Measurements from ENCODE around the gene ATG101.

GRCh38 chr12:52062167-52063081, 7.4 kb upstream of the ATG101 start:
- no peak for TF ChIP-seq ZNF23 (CRISPR knock-in tag; IDR thresholded peaks at IDR 0.05)
- no peak for TF ChIP-seq ZNF274 (IDR thresholded peaks at IDR 0.05; ENCODE audit: borderline replicate concordance, low read depth, low read length)

All from K562 (cell line).